Measurements from ENCODE around the gene PTPRB. TPM values are rescaled to one million over a fixed set of nuclear protein-coding genes. Genes with fewer than 3 reads are reported as not detected.

PTPRB gene
- total and polyA plus RNA-seq, 7 experiments from 2014 or later: 0.16 to 0.24 TPM; not detected in 5

DNA sequence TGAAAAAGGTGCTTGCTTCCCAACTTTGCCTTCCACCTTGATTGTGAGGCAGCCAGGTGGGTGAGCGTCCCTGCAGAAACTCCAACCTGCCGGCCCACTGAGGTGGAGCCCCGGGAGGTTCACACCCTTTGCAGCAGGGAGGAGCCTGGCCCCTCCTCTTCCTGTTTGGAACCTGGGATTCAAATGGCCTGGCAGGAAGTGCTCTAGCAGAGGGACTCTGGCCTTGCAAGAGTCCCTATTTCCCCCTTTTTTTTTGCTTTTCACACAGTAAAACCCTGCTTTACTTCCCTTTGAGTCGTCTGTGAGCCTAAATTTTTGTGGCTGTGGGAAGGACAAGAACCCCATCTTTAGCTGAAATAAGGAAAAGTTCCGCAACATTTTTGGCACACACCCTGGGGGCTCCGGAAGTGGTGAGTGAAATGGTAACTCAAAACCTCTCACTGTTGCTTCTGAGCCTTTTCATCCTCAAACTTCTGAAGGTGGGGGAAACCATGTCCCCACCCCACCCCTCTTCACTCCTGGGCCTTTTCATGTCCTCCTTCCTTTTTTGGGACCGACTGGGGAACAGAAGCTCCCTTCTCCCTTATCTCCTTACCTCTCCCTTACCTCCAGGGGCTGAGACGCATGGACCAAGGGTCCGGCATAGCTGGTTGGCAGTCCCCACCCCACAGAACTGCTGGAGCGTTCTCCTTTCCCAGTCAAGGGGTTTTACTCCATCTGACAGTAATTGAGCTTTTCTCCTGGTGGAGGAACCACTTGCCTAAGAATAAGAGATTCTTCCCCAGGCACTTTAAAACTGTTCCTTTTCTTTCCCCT lies 169.1 kb downstream of the PTPRB start:
- Histone ChIP-seq H3K9me3 (ENCODE audit: control insufficient read depth in 2 of 3, low read length in 3 of 3) (peaks cover 0 to 3% (median 0%) of the 10 kb centered on the region in 3 experiments), H3K36me3 (ENCODE audit: control insufficient read depth in 2 of 3, insufficient read depth in 3 of 3, low read length in 3 of 3) (no peaks in the 10 kb centered on the region), H3K4me1 (ENCODE audit: control insufficient read depth in 2 of 2, insufficient read depth in 2 of 2, low read length in 2 of 2) (no peaks in the 10 kb centered on the region), H3K27ac (ENCODE audit: low read depth, low read length) (no peak overlapping the region), H3K27me3 (ENCODE audit: control insufficient read depth in 2 of 2, insufficient read depth in 2 of 2, low read length in 2 of 2) (no peaks in the 10 kb centered on the region), H3K4me3 (ENCODE audit: low read length) (no peak overlapping the region)
- DNase-seq: no peak
- H3K36me3 Mint-ChIP-seq: no peaks in the 10 kb centered on the region
- no peak overlapping the region for H3K4me3 Mint-ChIP-seq
- peaks cover 0 to 21% (median 10%) of the 10 kb centered on the region in 11 donors for H3K9me3 Mint-ChIP-seq
- no peaks in the 10 kb centered on the region for H3K4me1 Mint-ChIP-seq
- peaks cover 0 to 26% (median 14%) of the 10 kb centered on the region in 5 donors for H3K27me3 Mint-ChIP-seq
- intact Hi-C loops (cut with micrococcal nuclease): no loop called here
- CTCF ChIA-PET: no interaction called here
- H3K27ac Mint-ChIP-seq: no peak overlapping the region
- POLR2A ChIA-PET: no interaction called here
- ATAC-seq: no peak

GRCh38 chr12:70467476-70467875 lies 169.8 kb downstream of the PTPRB start:
- Histone ChIP-seq H3K4me1 (ENCODE audit: control insufficient read depth in 2 of 2, insufficient read depth in 2 of 2, low read length in 2 of 2) (no peaks in the 10 kb centered on the region), H3K36me3 (ENCODE audit: control insufficient read depth in 2 of 3, insufficient read depth in 3 of 3, low read length in 3 of 3) (no peaks in the 10 kb centered on the region), H3K4me3 (ENCODE audit: low read length) (no peak overlapping the region), H3K9me3 (ENCODE audit: control insufficient read depth in 2 of 3, low read length in 3 of 3) (peaks cover 0 to 3% (median 0%) of the 10 kb centered on the region in 3 experiments), H3K27me3 (ENCODE audit: control insufficient read depth in 2 of 2, insufficient read depth in 2 of 2, low read length in 2 of 2) (no peaks in the 10 kb centered on the region), H3K27ac (ENCODE audit: low read depth, low read length) (no peak overlapping the region)
- ATAC-seq (no peak), DNase-seq (no peak)
- Mint-ChIP-seq H3K9me3 (peaks cover 0 to 25% (median 10%) of the 10 kb centered on the region in 11 donors), H3K4me1 (no peaks in the 10 kb centered on the region), H3K27me3 (peaks cover 0 to 26% (median 14%) of the 10 kb centered on the region in 5 donors), H3K4me3 (no peak overlapping the region), H3K36me3 (no peaks in the 10 kb centered on the region), H3K27ac (no peak overlapping the region)
- ChIA-PET CTCF (no interaction called here), POLR2A (no interaction called here)
- intact Hi-C loops (cut with micrococcal nuclease): no loop called here

DNA sequence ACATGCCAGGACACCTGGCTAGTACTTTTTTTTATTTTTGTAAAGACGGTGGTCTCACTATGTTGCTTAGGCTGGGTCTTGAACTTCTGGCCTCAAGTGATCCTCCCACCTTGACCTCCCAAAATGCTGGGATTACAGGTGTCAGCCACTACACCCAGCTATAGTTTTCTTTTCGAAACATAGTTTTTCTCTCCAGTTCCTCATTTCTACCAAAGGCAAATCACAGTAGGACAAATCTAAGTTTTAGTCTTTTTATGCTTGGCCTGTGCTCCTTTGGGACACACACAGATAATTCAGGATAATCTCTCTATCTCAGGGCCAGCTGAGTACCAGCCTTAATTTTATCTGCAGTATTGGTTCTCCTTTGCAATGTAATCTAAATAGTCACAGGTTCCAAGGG lies 170.5 kb downstream of the PTPRB start:
- no peaks in the 10 kb centered on the region for H3K36me3 ChIP-seq (ENCODE audit: control insufficient read depth in 2 of 3, insufficient read depth in 3 of 3, low read length in 3 of 3)
- no peaks in the 10 kb centered on the region for H3K27me3 ChIP-seq (ENCODE audit: control insufficient read depth in 2 of 2, insufficient read depth in 2 of 2, low read length in 2 of 2)
- H3K27me3 Mint-ChIP-seq: peaks cover 0 to 26% (median 14%) of the 10 kb centered on the region in 5 donors
- H3K4me3 ChIP-seq (ENCODE audit: low read length): no peak overlapping the region
- peaks cover 0 to 3% (median 0%) of the 10 kb centered on the region in 3 experiments for H3K9me3 ChIP-seq (ENCODE audit: control insufficient read depth in 2 of 3, low read length in 3 of 3)
- H3K4me3 Mint-ChIP-seq: no peak overlapping the region
- H3K9me3 Mint-ChIP-seq: peaks cover 0 to 25% (median 10%) of the 10 kb centered on the region in 11 donors
- no peak overlapping the region for H3K27ac Mint-ChIP-seq
- ATAC-seq: no peak
- intact Hi-C loops (cut with micrococcal nuclease): no loop called here
- POLR2A ChIA-PET: no interaction called here
- H3K36me3 Mint-ChIP-seq: no peaks in the 10 kb centered on the region
- no peak for DNase-seq
- H3K4me1 ChIP-seq (ENCODE audit: control insufficient read depth in 2 of 2, insufficient read depth in 2 of 2, low read length in 2 of 2): no peaks in the 10 kb centered on the region
- H3K4me1 Mint-ChIP-seq: no peaks in the 10 kb centered on the region
- H3K27ac ChIP-seq (ENCODE audit: low read depth, low read length): no peak overlapping the region
- CTCF ChIA-PET: no interaction called here
